NCI-H2227 treated with DMSO at 0.1 percent for 48 hours (cell line): ENCODE data around the gene FLT1.

Source experiments
- DNase-seq: peaks from one replicate; lab custom pipeline; 2025; lab: John Stamatoyannopoulos, UW

FLT1 gene

GRCh38 chr13:28387740-28388501 is 107.0 kb downstream of the FLT1 start:
- no peak for DNase-seq

- no peak for DNase-seq
Observed at GRCh38 chr13:28385362-28385761, 109.6 kb downstream of the FLT1 start.

DNA sequence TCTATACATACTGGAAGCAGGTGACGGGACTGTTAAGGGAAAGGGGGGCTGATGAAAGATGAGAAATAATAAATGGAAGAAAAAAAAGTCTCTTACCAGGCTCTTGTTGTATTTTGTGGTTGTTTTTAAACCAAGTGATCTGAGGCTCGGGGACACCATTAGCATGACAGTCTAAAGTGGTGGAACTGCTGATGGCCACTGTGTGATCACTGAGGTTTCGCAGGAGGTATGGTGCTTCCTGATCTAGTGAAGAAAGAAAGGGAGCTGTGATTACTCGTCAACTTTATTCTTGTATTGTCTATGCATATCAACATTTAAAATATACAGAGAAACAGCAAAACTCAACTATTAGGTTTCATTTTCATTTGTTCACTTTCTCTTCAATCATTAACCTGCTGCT is 110.1 kb downstream of the FLT1 start:
- no peak for DNase-seq

DNA sequence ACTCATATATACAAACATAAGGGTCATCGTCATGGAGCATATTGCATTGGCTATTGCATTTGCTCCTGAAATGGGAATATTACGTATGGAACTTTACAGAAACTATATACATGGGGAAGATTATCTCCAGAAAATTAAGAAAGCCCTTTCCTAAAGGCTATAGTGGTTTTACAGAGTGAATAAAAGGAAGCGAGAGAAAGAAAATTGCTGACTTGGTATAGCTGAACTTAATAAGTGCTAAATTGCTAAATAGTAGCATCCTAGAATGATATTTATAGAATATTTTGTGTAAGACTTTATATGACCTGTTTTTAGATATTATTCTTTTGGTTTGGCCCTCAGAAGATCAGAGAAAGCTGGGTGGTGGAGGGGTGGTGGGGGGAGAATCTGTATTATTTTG is 114.6 kb downstream of the FLT1 start:
- DNase-seq = no peak

DNA sequence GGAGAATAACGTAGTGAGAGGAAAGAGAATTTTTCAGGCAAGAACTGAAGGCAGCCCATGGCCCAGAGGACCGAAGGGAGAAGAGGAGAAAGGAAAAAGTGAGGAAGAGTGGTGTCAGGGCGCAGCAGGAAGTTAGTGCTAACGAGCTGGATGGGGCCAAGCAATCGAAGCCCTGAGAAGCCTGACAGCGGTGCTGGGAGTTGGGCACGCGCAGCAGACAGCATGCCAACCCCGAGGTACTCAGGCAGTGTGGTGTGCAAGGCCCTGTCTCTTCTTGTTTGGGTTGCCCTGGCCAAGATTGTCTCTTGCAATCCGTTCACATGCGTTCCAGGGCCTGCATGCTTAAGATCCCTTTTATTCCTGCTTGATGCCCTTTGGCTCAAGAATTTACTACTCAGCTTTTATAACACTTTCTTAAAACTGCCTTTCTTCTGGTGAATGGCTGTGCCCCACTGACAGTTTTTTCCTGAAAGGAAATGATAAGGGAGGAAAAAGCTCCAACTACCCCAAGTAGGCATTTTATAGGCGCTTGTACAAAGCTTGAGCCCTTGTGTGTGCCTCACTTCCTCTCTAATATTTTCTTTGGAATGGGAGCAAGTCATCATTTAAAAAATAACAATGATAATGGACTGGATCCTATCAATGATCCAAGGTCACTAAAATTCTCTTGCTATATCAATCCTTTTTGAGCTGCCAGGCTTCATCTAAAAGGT is 115.4 kb downstream of the FLT1 start:
- DNase-seq = no peak

- no peak for DNase-seq
Observed at GRCh38 chr13:28376604-28377003, 118.3 kb downstream of the FLT1 start.

DNA sequence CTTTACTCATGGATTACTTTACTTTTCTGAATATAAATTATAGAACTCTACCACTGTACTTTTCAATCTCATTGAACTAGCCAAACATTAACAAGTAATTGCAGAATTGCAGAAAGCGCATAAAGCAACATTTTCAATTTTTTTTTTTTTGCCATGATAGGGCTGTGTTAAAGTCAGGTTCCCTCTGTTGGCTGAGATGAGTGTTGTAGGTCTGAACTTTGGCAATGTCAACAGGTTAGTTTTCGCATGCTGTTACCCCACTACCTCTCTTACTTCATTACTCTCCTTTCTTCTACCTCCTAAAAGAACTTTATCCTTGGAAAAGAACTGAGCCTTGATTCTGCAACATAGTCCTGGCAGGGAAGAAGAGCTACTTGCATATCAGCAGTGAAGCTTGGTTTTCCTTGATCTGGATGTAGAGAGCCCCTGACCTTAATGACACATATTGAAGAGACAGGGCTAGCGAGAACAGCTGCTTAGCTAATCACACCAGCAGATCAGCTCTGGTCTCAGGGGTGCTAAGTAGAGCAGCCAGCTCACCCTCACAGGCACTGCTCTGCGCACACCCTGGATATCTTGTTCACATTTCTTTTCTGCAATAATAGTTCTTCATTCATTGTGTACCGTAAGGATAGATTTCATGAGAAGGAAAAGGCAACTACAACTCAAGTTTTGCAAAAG is 119.5 kb downstream of the FLT1 start:
- DNase-seq = no peak

GRCh38 chr13:28373810-28374209 is 121.1 kb downstream of the FLT1 start:
- no peak for DNase-seq

DNA sequence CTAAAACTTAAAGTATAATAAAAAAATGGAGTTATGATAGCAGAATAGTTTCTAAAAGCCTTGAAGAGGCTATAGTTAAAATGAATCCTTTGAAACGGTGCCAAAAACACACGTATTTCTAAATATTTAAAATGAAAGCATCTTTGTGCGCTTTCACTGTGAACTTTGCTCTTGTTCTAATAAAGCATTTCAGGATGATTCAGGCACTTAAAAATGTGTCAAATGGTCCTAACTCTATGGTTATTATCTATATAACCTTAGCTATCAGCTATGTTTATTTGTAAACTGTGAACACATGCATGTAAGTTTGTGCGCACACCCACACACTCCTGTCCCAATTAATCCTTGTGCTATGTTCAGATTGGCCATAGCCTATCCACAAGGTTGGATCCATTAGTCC is 124.5 kb downstream of the FLT1 start:
- DNase-seq = no peak

- DNase-seq = no peak
Observed at GRCh38 chr13:28358708-28359107, 136.2 kb downstream of the FLT1 start.

GRCh38 chr13:28357911-28358433 is 137.0 kb downstream of the FLT1 start:
- DNase-seq = no peak

- no peak for DNase-seq
Observed at GRCh38 chr13:28357247-28357825, 137.6 kb downstream of the FLT1 start.

DNA sequence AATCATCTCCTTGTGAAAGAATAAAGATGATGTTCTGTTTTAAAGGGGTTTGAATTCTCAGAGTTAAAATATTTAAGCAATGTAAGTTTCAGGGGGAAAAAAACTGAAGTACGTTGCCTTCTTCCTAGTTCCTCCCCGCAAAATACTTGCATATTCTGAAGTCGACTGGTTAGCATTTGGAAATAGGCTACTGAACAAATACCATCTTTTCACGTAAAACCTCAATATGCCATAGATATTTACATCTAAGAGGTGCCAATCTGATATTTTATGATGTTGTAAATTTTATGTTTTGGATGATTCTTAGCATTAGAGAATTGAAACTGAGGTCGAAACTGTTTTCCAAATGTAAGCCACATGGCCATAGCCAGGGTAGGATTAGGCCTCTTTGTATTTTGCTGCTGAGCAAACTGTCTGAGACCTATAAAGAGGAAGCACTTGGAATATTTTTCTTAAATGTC is 138.3 kb downstream of the FLT1 start:
- DNase-seq = no peak

- no peak for DNase-seq
Observed at GRCh38 chr13:28355822-28356371, 139.0 kb downstream of the FLT1 start.

GRCh38 chr13:28355046-28355821 is 139.7 kb downstream of the FLT1 start:
- no peak for DNase-seq

- no peak for DNase-seq
Observed at GRCh38 chr13:28353679-28354078, 141.2 kb downstream of the FLT1 start.

GRCh38 chr13:28349907-28350654 is 144.8 kb downstream of the FLT1 start:
- DNase-seq = no peak

DNA sequence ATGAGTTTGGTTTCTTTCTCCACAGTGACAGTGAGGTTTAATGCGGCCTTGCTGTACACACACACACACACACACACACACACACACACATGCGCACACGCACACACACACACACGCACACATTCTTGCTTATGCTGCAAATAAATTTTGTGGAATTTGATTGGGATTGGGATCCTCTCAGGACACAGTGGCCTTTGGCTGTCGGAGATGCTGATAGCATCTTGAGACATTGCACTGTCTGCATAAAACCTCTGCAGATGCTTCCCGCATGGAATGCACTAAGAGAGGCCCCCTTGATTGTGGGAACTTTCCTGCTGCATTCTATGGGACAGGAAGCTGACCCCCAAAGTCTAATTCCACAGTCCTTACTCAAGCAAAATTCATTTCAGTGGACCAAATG is 145.6 kb downstream of the FLT1 start:
- no peak for DNase-seq

DNA sequence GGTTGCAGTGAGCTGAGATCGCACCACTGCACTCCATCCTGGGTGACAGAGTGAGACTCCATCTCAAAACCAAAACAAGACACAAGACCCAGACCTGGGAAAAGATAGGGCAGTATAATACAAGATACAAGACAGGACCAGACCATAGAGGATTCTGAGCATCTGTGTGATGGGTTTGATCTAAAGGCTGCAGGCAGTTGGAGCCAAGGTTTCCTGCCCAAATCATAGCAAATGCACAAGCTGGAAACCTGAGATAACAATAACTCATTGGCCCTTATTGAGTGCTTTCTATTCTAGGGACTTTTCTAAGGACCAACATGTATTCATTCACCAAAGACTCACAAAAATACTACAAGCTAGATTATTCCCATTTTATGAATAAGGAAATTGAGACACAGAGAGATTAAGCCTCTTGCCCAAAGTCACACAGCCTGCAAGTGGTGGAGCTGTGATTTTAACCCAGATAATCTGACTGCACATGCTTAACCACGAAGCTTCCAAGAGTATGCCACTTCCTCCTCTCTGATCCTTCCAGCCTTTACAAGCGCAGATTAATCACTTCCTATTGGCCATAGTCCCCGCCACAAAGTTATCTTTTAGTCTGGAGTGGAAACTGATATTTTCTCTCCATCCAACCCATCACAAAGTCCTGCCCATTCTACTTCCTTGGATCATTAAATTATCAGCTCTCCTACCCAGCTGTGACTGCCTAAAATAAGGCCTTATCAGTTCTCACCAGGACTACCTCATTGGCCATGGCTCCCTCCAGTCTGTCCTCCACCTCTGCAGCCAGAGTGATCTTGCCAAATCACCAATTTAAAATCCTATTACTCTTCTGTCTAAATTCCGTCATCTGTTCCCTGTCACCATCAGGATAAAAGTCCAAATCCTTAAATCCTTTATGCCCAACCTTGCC is 147.2 kb downstream of the FLT1 start:
- no peak for DNase-seq
